GM18909 (cell line): ENCODE data around the gene RPS6KA3.
A peak's percentile ranks its signal among the peaks of the same experiment; 100 is the strongest.

Experiments
- ATAC-seq: cut with Tn5 transposase; IDR thresholded peaks from one replicate; pipeline ENCODE4 v1.9.1; 2021; ENCODE audit warnings: mild to moderate bottlenecking; ENCODE audit not compliant: unreplicated experiment, poor library complexity

RPS6KA3 gene

DNA sequence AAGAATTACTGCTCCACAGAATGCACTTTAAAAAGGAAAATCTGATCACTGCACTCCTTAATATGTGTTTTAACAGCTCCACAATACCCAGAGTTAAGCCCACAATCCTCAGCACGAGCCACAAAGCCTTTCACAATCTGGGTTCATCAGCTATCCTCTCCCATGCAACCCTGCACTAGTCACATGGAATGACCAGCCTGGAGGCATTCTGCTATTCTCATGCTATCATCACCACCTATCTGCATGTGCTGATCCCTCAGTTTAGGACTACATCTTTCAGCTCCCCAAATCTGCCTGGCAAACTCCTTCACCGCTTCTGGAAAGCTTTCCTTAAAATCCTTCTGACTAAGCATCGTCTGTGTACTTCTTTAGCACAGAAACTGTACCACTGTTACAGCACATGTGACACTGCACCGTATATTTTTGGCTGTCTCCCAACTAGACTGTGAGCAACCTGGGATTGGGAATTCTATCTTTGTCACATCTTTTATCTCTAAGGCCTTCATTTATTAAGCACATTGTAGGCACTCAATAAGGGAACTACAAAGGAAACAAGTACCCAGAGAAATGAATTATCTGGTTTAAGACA is 106.8 kb downstream of the RPS6KA3 start:
- ATAC-seq = no peak

DNA sequence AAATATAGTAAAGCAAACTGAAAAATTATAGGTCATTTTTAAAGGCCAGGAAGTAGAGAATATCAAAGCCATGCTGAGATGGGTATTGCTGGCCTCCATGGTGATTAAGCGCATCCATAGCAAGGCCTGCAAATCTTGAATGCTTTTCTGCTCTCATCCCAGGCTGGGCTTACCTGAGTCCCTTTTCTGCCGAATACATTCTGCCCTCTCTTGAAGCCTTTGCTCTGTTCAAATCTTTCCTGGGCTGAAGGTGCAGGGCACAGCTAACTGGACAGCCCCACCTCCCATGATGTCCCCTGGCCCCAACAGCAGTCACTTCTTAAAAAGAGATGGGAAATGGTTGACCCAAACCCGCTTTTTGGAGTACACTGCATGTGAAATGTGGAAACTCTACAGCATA is 115.0 kb downstream of the RPS6KA3 start:
- ATAC-seq = no peak

DNA sequence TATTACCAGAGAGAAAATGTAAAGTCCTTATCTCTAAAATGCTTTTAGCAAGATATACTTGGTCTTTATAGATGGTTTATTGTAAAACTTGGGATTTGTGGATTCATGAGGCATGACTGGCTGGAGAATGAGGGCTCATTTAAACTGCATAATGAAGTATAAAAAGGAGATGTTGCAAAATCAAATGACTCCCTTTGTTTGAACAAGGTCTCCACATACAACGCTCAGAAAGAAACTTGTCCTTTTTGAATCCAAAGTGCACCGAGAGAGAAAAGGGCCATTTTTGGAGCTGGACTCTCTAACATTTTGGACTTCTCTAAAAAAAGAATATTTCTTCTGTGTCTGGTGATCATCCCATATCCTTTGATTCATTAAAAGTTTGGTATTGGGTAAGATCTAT is 117.4 kb downstream of the RPS6KA3 start:
- no peak for ATAC-seq

DNA sequence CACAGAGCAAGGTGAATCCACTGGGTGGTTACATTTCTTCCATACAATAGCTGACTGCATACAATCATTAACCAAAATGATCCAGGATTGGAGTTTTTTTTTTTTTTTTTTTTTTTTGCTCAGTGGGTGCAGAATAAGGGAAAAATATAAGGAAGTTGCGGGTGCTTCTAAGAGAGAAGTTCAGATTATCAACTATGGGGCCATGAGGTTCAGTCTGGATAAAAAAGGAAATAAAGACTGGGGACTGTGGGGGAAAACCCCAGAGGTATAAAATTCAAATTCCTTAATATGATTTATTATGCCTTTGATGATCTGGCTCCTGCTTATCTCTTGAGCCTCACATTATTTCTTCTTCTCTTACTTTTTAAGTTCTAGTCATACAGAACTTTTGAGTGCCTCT is 119.1 kb downstream of the RPS6KA3 start:
- ATAC-seq = no peak

DNA sequence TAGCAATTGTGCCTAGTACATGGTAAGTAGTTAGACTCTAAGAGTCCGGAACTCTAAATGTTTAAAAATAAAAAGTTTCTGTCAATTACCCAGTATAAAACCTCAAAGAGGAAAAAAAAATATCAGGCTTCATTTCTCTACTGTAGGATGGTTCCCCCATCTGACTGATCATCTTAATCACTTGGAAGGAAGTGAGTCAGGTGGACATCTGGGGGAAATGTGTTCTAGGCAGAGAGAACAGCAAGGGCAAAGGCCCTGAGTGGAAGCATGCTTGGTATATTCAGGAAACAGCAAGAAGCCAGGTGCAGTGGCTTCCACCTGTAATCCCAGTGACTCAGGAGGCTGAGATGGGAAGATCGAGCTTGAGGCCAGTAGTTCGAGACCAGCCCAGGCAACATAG is 122.2 kb downstream of the RPS6KA3 start:
- no peak for ATAC-seq

DNA sequence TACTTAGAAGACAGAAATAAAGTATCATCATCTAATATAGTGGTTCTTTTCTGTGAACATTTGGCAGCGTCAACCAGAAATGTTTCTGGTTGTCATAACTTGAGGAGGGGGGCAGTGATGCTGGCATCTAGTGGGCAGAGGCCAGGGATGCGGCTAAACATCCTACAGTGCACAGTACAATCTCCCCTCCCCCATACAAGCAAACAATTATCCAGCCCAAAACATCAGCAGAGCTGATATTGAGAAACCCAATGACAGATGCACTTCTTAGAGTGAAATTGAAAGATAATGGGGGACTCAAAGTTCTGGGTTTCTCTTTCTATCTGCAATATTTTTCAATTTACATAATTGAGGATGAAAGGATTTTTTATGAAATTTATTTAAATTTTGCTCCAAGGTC is 123.1 kb downstream of the RPS6KA3 start:
- no peak for ATAC-seq

DNA sequence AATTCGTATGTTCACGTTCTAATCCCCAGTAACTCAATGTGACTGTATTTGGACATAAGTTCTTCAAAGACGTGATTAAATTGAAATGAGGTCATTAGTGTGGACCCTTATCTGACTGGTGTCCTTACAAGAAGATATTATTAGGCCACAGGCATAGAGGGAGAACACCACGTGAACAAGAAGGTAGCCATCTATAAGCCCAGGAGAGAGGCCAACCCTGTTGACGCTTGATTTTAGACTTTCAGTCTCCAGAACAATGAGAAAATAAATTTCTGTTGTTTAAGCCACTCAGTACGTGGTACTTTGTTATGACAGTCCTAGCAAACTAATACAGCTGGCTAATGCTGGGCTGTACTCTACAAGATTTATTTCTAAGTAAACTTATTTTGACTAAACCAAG is 123.6 kb downstream of the RPS6KA3 start:
- no peak for ATAC-seq

DNA sequence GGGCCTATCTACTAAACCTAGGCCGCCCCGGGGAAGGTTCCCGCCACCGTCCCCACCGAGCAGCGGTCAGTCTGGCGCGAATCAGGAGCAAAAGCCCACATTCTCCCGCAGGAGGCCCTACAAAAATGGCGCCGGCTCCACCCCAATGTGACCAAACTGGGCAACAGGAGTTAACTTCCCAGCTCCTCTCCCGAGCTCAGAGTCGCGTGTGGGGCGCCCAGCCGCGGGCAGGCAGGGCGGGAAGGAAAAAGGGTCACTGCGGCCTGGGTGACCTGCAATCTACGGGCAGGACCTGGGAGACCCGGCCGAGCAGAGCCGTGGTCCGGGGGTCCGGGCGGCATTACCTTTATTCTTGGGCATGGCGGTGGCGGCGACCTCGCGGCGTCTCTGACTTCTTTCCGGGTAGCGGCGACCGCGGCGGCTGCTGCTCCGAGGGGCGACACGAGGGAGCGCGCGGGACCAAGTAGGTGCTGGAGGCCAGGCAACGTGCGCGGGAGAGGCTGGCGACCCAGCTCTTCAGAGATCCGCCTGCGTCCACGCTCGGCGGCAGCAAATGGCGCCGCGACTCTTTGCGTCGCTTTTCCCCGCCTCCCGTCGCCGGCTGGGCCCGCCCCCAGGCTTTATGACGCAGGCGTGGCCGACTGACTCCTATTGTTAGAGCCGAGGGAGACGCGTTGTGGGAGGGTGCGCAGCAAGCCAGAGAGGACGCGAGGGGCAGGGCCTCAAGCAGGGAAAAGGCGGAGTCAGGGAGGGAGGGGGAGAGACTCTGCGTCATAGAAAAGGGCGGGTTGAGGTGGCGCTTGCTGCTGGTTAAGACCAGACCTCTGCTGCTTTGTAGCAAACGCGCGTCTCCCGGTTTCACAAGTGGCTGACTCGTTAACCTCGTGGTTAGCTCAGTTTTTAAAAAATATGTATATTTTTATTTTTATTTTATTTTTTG is 125.2 kb downstream of the RPS6KA3 start, which contains the start of gene EIF1AX:
TSS of gene EIF1AX (minus strand) at position 558 of the 940 bp plus-strand sequence. CDS start at position 360, 198 bp downstream.
- peak; percentile 99 for ATAC-seq

DNA sequence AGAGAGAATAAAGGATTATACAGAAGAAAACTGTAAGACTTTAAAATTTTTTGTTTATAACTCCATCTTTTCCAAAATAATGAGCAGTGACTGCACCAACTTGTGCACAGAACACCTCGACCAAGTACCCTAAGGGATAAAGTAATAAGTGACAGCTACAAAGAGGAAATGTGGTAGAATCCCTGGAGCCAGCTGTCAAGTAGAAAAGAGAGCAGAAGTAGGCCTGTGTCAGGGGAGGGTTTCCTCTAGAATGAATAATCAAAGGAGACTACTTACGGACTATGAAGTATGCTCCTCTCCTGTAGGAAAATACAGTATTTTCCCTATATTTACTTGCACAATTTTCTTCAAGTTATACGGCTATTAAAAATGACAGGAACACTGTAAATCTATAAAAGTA is 126.3 kb downstream of the RPS6KA3 start:
- ATAC-seq = no peak

DNA sequence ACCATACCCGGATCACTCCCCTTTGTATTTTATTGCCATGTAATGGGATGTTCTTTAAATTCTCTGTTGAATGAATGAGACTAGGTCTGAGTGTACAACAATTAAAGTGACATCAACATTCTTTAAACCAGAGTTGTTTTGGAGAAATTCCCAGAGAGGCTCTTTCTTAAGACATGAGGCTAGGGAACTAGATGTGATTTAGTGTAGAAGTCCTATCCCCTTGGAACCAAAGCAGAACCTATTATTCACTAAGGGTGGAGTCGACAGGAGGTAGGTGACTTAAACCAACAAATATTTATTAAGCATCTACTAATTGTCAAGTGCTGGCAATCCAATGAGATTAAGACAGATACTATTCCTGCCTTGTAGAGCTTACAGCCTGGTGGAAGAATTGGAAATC is 126.7 kb downstream of the RPS6KA3 start:
- ATAC-seq = no peak

DNA sequence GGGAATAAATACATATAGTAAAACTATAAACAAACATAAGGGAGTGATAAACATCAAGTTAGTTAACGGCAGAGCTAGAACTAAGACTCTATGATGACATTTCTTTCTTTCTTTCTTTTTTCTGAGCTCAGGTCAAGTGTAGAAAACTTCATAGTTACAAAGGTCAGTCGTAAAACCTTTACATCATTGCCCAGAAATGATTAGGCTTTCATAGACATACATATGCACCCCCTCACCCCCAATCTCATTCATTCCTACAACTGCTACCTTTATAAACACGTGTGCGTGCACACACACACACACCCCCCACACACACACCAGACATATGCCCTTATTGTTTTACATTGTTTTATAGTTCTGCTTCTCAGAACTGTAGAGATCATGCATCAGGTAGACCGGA is 130.8 kb downstream of the RPS6KA3 start:
- no peak for ATAC-seq

DNA sequence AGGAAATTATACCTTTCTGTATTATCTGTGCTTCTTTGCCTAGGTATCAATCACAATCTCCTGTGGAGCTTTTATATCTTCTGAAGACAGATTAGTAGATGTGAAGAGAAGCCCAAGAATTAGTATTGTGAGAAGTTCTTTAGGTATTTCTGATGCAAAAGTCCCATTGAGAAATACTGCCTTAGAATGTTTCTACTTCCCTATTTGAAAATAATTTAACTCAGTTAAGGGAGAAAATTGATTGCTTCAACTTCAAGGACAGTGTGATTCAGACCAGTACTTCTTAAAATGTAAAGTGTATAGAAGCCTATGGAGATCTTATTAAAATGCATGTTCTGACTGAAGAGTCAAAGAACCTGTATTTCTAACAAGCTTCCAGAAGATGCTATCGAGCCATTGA is 134.0 kb downstream of the RPS6KA3 start:
- no peak for ATAC-seq

DNA sequence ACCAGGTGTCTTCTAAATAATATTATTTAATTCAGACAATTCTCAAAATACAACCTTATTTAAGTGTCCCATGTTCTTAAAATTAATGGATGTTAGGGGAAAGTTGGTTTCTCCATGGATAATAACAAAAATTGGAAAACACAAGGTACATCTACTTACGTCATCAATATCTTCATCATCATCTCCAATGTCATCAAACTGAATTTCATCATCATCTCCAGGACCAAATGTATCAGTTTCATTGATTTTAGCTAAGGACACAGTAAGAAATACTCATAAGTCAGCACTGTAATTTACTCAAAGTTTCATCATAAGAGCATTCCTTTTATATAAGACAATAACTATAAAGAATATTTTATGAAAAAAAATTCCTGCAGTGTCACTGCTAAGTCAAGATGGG is 136.4 kb downstream of the RPS6KA3 start:
- no peak for ATAC-seq

DNA sequence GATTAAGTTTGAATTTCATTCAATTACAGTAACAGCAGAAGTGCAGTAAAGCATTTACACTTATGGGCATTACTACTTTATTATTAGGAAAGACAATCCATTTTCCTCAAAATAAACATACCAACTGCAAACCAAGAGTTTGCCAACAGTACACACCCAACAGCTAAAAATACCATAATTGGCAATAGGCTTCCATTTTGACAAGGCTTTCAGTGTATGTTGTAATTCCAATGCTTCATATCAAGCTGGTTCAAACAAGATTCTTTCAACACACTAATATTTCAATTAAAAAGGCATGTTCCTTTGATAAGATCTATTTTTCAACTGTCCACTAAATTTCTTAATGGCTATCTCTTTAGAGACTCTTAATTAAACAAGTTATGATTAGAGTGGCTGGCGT is 137.2 kb downstream of the RPS6KA3 start:
- ATAC-seq = no peak

DNA sequence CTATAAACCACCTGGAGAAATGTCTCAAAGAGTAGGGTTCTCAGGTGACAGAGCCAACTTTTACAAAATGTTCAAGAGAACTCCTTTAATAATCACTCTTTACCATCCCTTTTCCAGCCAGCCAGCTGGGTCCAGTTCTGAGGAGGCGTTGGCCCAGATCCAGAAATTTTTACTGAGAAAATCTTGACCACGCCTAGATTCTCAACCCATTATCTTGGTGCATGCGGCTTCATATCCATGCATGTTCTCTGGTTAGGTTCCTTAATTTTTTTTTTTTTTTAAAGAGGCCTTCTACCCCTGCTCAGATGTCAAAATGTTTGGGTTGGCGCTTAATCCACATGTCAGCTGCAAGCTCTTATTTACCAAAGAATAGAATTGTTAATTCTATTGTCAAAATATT is 138.0 kb downstream of the RPS6KA3 start:
- ATAC-seq = no peak

DNA sequence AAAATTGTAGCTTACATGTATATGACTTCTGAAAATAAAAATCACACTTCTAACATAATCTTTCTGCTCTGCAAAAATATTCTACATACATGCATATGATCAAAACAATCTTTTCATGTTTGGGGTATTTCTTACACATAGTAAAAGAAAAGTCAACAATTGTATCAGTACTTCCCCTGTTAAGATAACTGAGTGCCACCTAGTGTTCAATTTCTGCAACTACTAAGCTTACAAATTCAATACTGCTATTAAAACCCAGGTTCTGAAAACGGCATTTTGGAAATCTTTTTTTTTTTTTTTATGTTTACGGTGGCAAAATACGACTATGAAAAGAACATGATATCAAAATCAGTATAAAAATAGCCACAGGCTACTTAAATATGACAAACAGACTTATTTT is 139.3 kb downstream of the RPS6KA3 start:
- ATAC-seq = peak; percentile 75

DNA sequence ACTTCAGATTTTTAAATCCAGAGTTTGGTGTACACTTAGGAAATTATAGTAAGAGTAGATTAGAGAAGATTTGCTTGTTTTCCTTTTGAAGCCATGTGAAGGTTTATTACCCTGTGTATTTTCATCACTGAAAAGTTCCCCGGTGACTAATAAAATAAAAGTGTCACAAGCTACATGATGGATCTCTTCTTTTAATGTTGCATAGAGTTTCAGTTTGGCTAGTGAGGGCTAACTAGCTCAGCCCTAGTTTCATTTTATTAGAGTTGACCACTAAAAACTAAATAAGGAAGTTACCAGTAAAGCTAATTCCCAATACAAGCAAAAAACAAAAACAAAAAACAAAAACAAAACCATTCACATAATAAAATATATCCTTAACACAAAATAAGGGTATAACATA is 139.9 kb downstream of the RPS6KA3 start:
- peak; percentile 64 for ATAC-seq

DNA sequence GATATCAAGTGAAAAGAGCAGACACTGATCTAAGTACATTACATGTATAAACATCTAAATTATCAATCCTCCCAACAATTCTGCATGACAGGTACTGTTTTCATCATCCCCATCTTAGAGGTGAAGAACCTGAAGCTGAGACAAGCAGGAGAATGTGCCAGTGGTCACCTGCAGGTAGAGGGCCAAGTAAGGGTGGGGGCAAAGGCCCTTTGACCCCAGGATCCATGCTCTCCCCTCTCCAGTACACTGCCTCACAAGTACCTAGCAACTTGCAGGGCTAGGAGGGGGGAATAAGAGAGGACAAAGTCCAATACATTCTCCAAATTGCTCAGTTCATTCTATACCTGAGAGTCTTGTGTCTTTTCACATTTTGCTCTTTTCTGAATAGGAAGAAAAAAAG is 141.7 kb downstream of the RPS6KA3 start:
- no peak for ATAC-seq

DNA sequence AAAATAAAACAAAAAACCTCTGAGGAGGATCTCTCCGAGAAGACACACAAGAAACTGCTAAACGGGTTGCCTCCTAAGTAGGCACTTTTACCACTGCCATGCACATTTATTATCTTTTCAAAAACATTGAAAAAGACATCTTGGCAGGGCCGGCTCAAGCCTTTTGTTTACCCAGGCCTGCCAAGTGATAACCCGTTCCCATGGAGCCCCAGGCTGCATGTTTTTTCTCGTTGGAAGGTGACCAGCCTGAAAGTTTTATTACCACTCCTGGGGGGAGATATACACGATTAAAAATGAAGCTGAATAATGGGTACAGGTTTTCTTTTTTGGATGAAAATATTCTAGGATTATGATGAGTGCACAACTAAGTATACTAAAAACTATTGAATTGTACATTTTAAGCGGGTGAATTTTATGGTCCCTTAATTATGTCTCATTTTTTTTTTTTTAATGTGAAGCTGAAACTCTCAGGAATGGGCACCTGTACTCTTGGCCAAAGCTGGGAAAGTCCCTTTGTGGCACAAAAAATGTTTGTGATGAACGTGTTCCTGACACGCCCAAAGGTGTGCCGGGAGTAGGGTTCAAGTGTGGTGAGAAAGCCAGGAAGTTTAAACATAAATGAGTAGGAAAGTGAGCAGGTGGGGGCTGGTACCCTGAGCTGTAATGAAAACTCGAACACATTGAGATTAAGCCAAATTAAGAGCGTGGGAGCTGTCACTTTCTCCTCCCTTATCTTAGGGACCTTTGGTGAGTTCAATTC is 148.5 kb downstream of the RPS6KA3 start:
- ATAC-seq = no peak

DNA sequence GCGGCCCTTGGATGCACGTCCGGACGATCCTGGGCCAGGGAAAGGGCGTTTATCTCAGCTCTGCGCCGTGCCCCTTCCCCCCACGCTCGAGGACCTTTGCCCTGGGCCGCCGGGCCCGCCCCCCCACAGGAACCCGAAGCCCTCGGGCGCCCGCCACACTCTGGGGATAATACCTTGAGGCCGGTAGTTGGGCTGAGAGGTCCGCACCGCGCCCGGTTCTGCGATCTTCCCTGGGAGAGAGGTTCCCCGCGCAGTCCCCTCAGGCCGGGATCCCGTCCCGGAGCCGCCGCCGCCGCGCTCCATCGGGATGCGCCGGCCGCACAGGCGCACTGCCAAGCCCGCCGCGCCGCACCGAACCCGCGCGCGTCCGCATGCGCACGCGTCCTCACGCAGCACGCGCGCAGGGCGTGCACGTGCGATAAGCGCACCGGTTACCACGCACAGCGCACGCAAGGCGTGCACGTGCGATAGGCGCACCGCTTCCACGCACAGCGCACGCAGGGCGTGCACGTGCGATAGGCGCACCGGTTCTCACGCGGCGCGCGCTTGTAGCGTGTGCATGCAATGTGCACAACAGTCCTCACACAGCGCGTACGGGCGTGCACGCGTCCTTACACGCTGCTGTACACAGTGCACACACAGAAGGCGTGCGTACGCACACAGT is 150.0 kb downstream of the RPS6KA3 start, which contains the start of gene MAP7D2:
TSS of gene MAP7D2 (minus strand) at position 331 of the 664 bp plus-strand sequence. CDS start at position 303, 28 bp downstream.
- ATAC-seq = no peak
